Measurements from ENCODE around the gene FOXJ1.

FOXJ1 gene

GRCh38 chr17:76170114-76170513 lies 29.1 kb upstream of the FOXJ1 start:
- no peak for TF ChIP-seq GATA3 (IDR thresholded peaks at IDR 0.05; ENCODE audit: low read depth, low read length)
- TF ChIP-seq GATA2 (IDR thresholded peaks at IDR 0.05; ENCODE audit: low read depth, low read length) = no peak

- no peak for TF ChIP-seq GATA3 (IDR thresholded peaks at IDR 0.05; ENCODE audit: low read depth, low read length)
- TF ChIP-seq GATA2 (IDR thresholded peaks at IDR 0.05; ENCODE audit: low read depth, low read length) = no peak
These were observed 25.9 kb upstream of the FOXJ1 start for GRCh38 chr17:76166906-76167305.

GRCh38 chr17:76166168-76166567 lies 25.1 kb upstream of the FOXJ1 start:
- TF ChIP-seq GATA3 (IDR thresholded peaks at IDR 0.05; ENCODE audit: low read depth, low read length) = no peak

GRCh38 chr17:76164331-76164730 lies 23.3 kb upstream of the FOXJ1 start:
- TF ChIP-seq GATA2 (IDR thresholded peaks at IDR 0.05; ENCODE audit: low read depth, low read length) = no peak
- no peak for TF ChIP-seq GATA3 (IDR thresholded peaks at IDR 0.05; ENCODE audit: low read depth, low read length)

GRCh38 chr17:76163919-76164318 lies 22.9 kb upstream of the FOXJ1 start:
- no peak for TF ChIP-seq GATA3 (IDR thresholded peaks at IDR 0.05; ENCODE audit: low read depth, low read length)
- no peak for TF ChIP-seq GATA2 (IDR thresholded peaks at IDR 0.05; ENCODE audit: low read depth, low read length)

- no peak for TF ChIP-seq GATA2 (IDR thresholded peaks at IDR 0.05; ENCODE audit: low read depth, low read length)
- TF ChIP-seq GATA3 (IDR thresholded peaks at IDR 0.05; ENCODE audit: low read depth, low read length) = no peak
These were observed 20.7 kb upstream of the FOXJ1 start for GRCh38 chr17:76161619-76162266.

- no peak for TF ChIP-seq GATA3 (IDR thresholded peaks at IDR 0.05; ENCODE audit: low read depth, low read length)
- no peak for TF ChIP-seq GATA2 (IDR thresholded peaks at IDR 0.05; ENCODE audit: low read depth, low read length)
These were observed 20.0 kb upstream of the FOXJ1 start for GRCh38 chr17:76160896-76161528.

- TF ChIP-seq GATA3 (IDR thresholded peaks at IDR 0.05; ENCODE audit: low read depth, low read length) (no peak), GATA2 (IDR thresholded peaks at IDR 0.05; ENCODE audit: low read depth, low read length) (no peak)
These were observed 18.1 kb upstream of the FOXJ1 start for GRCh38 chr17:76159157-76159556.

GRCh38 chr17:76157759-76158158 lies 16.7 kb upstream of the FOXJ1 start:
- no peak for TF ChIP-seq GATA2 (IDR thresholded peaks at IDR 0.05; ENCODE audit: low read depth, low read length)
- TF ChIP-seq GATA3 (IDR thresholded peaks at IDR 0.05; ENCODE audit: low read depth, low read length) = no peak

GRCh38 chr17:76156662-76156991 lies 15.6 kb upstream of the FOXJ1 start:
- TF ChIP-seq GATA3 (IDR thresholded peaks at IDR 0.05; ENCODE audit: low read depth, low read length) (no peak), GATA2 (IDR thresholded peaks at IDR 0.05; ENCODE audit: low read depth, low read length) (no peak)

GRCh38 chr17:76155988-76156661 lies 15.1 kb upstream of the FOXJ1 start:
- TF ChIP-seq GATA2 (IDR thresholded peaks at IDR 0.05; ENCODE audit: low read depth, low read length) = no peak
- TF ChIP-seq GATA3 (IDR thresholded peaks at IDR 0.05; ENCODE audit: low read depth, low read length) = no peak

- TF ChIP-seq GATA2 (IDR thresholded peaks at IDR 0.05; ENCODE audit: low read depth, low read length) (no peak), GATA3 (IDR thresholded peaks at IDR 0.05; ENCODE audit: low read depth, low read length) (no peak)
These were observed 14.1 kb upstream of the FOXJ1 start for GRCh38 chr17:76154936-76155845.

GRCh38 chr17:76154292-76154691 lies 13.2 kb upstream of the FOXJ1 start:
- no peak for TF ChIP-seq GATA3 (IDR thresholded peaks at IDR 0.05; ENCODE audit: low read depth, low read length)
- no peak for TF ChIP-seq GATA2 (IDR thresholded peaks at IDR 0.05; ENCODE audit: low read depth, low read length)

GRCh38 chr17:76153640-76154039 lies 12.6 kb upstream of the FOXJ1 start:
- TF ChIP-seq GATA3 (IDR thresholded peaks at IDR 0.05; ENCODE audit: low read depth, low read length) (no peak), GATA2 (IDR thresholded peaks at IDR 0.05; ENCODE audit: low read depth, low read length) (no peak)

Data from SH-SY5Y (cell line).